GM12873 (cell line): ENCODE data around the gene LMTK2.

ENCODE experiments used
- CTCF ChIP-seq: IDR thresholded peaks from 2 replicates; pipeline ENCODE4 v1.5.1; 2012; ENCODE audit warnings: low read depth, mild to moderate bottlenecking, moderate library complexity, low read length, control low read depth; ENCODE audit not compliant: insufficient read depth; ENCODE audit errors: missing control alignments

LMTK2 gene

GRCh38 chr7:98249106-98249505 lies 142.4 kb downstream of the LMTK2 start:
- no peak for TF ChIP-seq CTCF

GRCh38 chr7:98250789-98251188 lies 144.1 kb downstream of the LMTK2 start:
- no peak for TF ChIP-seq CTCF

GRCh38 chr7:98251231-98251600 lies 144.6 kb downstream of the LMTK2 start:
- no peak for TF ChIP-seq CTCF

DNA sequence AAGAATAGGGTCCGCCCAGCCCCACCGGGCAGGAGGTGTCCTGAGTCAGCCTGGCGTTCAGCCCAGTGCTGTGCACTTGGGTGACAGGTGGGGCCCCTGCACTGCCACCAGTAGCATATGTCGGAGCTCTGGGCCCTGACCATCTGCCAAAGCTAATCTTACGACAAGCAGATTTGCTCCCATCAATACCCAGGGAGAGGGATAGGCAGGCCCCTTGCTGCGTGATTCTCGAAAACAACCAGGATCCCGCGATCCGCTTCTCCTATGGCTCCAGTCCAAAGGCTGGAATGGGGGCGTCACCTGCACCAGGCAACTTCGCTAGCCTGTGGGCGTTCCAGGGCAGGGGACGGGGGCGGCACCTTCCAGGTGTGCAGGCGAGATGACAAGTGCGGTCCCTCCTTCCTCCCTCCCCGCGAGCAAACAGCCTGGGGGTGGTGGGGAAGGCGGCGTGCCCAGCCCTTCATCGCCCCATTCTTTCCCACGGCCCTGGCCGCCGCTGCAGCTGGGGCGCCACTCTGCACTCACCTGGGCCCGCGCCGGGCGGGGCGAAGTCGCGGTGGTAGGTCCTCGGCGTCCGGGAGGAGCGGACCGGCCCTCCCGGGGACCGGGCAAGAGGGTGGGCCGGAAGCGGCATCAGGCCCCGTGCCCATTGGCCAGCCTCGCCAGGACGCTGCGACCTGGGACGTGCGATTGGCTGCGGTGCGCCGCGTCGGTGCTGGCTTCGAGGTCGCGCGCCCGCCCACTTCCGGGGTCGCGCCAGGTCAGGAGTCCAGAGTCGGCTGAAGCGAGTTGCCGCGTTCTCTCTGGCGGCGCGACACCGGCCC lies 145.2 kb downstream of the LMTK2 start, which contains the start of gene TECPR1:
TECPR1 (minus strand) TSS at position 632 of the 824 bp plus-strand sequence. CDS start 6,086 bp downstream, outside the sequence.
- no peak for TF ChIP-seq CTCF

DNA sequence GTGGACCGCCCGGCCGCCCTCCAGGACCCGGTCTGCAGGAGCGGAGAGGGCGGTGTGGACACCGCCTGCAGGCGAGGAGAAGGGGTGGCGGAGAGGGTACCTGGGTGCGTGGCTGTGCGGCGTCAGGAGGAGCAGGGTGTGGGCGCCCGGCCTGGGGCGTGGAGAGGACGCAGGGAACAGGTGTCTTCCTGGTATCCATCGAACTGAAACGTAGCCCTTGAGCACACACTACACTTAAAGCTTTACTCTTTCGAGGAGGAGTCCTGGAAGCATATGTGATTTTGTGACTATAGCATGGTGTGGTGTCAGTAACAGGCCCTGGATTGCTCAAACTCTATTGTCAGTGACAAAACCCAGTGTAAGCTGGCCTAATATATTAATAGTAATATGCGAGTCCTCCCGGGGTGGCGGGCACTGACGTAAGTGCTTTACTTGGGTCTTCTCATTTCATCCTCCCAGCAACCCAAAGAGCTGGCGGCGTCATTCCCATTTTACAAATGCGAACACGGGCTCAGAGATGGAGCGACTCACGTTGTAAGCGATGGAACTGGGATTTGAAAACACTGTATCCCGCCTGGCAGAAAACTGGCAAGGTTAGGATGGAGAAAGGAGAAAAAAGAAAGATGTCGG lies 145.9 kb downstream of the LMTK2 start:
- no peak for TF ChIP-seq CTCF

DNA sequence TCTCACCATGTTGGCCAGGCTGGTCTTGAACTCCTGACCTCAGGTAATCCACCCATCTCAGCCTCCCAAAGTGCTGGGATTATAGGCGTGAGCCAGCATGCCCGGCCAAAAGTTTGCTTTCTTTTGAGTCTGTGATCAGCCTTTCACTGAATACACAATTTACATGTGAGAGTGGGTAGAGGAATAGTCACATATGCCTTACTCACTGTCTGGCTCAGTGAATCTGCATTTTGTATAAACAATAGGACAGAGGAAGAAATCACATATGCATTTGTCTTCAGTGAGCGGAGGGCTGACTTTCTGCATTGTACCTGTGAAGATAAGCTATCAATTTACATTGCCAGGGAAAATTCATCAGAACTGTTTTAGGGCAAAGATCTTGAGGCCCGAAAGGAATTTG lies 147.9 kb downstream of the LMTK2 start:
- TF ChIP-seq CTCF, result no peak

DNA sequence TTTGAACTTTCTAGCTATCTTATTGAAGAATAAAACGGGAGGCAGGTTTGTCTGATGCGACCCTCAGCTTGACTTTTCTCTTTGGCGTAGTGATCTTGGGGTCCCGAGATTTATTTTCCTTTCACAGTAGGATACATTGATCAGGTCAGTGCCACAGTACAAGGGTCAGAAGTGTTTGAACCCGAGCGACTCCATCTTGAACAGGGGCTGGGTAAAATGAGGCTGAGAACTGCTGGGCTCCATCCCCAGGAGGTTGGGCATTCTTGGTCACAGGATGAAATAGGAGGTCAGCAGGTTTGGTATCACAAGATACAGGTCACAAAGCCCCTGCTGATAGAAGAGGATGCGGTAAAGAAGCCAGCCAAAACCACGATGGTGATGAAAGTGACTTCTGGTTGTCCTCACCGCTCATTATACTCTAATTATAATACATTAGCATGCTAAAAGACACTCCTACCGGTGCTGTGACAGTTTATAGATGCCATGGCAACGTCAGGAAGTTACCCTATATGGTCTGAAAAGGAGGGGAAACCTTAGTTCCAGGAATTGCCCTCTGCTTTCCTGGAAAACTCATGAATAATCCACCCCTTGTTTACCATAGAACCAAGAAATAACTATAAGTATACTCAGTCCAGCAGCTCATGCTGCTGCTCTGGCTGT lies 148.4 kb downstream of the LMTK2 start:
- TF ChIP-seq CTCF, result no peak
